GM10266 (cell line): ENCODE results near the gene LYPD5.
"Not testable (repeated sequence)": the region's sequence is repeated elsewhere in the genome, so short reads cannot be mapped to it uniquely, and the experiment has no call there.

Experiments used
- DNase-seq: peaks from one replicate; pipeline ENCODE4 v3.0.0; 2012; ENCODE audit errors: extremely low spot score
- CTCF ChIP-seq: IDR thresholded peaks from 2 replicates; pipeline ENCODE4 v1.5.1; 2012; ENCODE audit warnings: mild to moderate bottlenecking, low read depth; ENCODE audit not compliant: control insufficient read depth, insufficient read depth; ENCODE audit errors: missing control alignments

LYPD5 gene

GRCh38 chr19:43802216-43802951, at the start of gene LYPD5:
LYPD5 (minus strand) TSS chr19:43802447; CDS start chr19:43802380, 67 bp downstream.
- no peak for TF ChIP-seq CTCF
- DNase-seq: no peak

GRCh38 chr19:43848821-43849220, 46.6 kb upstream of the LYPD5 start:
- TF ChIP-seq CTCF: no peak
- no peak for DNase-seq

- no peak for TF ChIP-seq CTCF
- no peak for DNase-seq
These were observed 45.6 kb upstream of the LYPD5 start for GRCh38 chr19:43847884-43848283.

- no peak for TF ChIP-seq CTCF
- DNase-seq: no peak
These were observed 45.0 kb upstream of the LYPD5 start for GRCh38 chr19:43847246-43847645.

- no peak for DNase-seq
- no peak for TF ChIP-seq CTCF
These were observed 39.8 kb upstream of the LYPD5 start for GRCh38 chr19:43842007-43842406.

- no peak for TF ChIP-seq CTCF
- no peak for DNase-seq
These were observed 36.9 kb upstream of the LYPD5 start for GRCh38 chr19:43839139-43839538.

GRCh38 chr19:43826787-43827754, 24.8 kb upstream of the LYPD5 start, which contains the start of gene ZNF283:
ZNF283 (plus strand) TSS chr19:43827321; CDS start chr19:43833505, 6,184 bp downstream.
- DNase-seq: peak; percentile 84
- no peak for TF ChIP-seq CTCF

- DNase-seq: not testable (repeated sequence)
These were observed 22.3 kb upstream of the LYPD5 start for GRCh38 chr19:43824572-43824971.

GRCh38 chr19:43823856-43824255, 21.6 kb upstream of the LYPD5 start:
- DNase-seq: not testable (repeated sequence)
